WERI-Rb-1 (cell line): ENCODE measurements around the gene TMEM163.

Experiments used
- DNase-seq: peaks from one replicate; pipeline ENCODE4 v3.0.0-alpha.2; 2020
- H3K27ac ChIP-seq: fragments of 250-450 bp; sonication (Bioruptor Pico); 2 replicates; pipeline ENCODE4 v1.5.1; 2020; ENCODE audit warnings: mild to moderate bottlenecking, moderate library complexity
- H3K27me3 ChIP-seq: fragments of 250-450 bp; sonication (Bioruptor Pico); 2 replicates; pipeline ENCODE4 v1.5.1; 2021; ENCODE audit warnings: mild to moderate bottlenecking, low read depth, moderate library complexity; ENCODE audit not compliant: insufficient read depth, severe bottlenecking
- H3K36me3 ChIP-seq: fragments of 250-450 bp; sonication (Bioruptor Pico); 2 replicates; pipeline ENCODE4 v1.5.1; 2020; ENCODE audit warnings: mild to moderate bottlenecking, moderate library complexity
- H3K4me3 ChIP-seq: 2 replicates; pipeline ENCODE4 v1.5.1; 2011; ENCODE audit warnings: low read depth, mild to moderate bottlenecking, control low read depth, low read length
- H3K9me3 ChIP-seq: fragments of 250-450 bp; sonication (Bioruptor Pico); 2 replicates; pipeline ENCODE4 v1.5.1; 2021; ENCODE audit warnings: mild to moderate bottlenecking, moderate library complexity; ENCODE audit not compliant: severe bottlenecking
- TF ChIP-seq, protein P1 (sequence below): IDR thresholded peaks from 2 replicates; pipeline ENCODE4 v1.5.1; 2011; ENCODE audit warnings: low read depth, mild to moderate bottlenecking, control low read depth, inconsistent platforms, low read length

Gene TMEM163

DNA sequence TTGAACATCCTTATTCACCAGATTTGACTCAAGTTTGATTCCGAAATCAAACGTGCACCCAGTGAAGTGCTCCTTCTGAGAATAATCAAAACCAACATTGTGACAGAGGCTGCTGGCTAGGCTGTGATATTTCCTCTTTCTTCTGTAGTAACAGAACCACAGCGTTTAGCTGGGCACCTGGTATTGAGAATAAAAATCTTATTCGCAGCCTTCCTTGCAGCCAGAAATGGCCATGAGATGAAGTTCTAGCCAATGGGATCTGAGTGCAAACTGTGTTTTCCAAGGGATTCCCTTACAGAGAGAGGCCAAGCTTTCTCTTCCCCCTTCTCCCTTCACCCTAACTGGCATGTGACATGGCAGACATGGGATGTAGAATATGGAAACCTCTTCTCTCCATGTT lies 51.7 kb downstream of the TMEM163 start:
- H3K9me3 ChIP-seq: no peaks in the 10 kb centered on the region
- H3K36me3 ChIP-seq: no peaks in the 10 kb centered on the region
- no peak for DNase-seq
- H3K4me3 ChIP-seq: no peak overlapping the region
- TF ChIP-seq, protein P1, sequence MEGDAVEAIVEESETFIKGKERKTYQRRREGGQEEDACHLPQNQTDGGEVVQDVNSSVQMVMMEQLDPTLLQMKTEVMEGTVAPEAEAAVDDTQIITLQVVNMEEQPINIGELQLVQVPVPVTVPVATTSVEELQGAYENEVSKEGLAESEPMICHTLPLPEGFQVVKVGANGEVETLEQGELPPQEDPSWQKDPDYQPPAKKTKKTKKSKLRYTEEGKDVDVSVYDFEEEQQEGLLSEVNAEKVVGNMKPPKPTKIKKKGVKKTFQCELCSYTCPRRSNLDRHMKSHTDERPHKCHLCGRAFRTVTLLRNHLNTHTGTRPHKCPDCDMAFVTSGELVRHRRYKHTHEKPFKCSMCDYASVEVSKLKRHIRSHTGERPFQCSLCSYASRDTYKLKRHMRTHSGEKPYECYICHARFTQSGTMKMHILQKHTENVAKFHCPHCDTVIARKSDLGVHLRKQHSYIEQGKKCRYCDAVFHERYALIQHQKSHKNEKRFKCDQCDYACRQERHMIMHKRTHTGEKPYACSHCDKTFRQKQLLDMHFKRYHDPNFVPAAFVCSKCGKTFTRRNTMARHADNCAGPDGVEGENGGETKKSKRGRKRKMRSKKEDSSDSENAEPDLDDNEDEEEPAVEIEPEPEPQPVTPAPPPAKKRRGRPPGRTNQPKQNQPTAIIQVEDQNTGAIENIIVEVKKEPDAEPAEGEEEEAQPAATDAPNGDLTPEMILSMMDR: no peak
- peaks cover 23% of the 10 kb centered on the region for H3K27me3 ChIP-seq
- H3K27ac ChIP-seq: no peak overlapping the region

- H3K27ac ChIP-seq: no peak overlapping the region
- TF ChIP-seq, protein P1: no peak
- no peak for DNase-seq
- no peak overlapping the region for H3K4me3 ChIP-seq
- no peaks in the 10 kb centered on the region for H3K9me3 ChIP-seq
- H3K36me3 ChIP-seq: no peaks in the 10 kb centered on the region
- H3K27me3 ChIP-seq: peaks cover 24% of the 10 kb centered on the region
These were observed 52.9 kb downstream of the TMEM163 start for GRCh38 chr2:134665727-134666506.

- H3K36me3 ChIP-seq: no peaks in the 10 kb centered on the region
- DNase-seq: peak; percentile 80
- H3K4me3 ChIP-seq: no peak overlapping the region
- H3K9me3 ChIP-seq: no peaks in the 10 kb centered on the region
- no peak overlapping the region for H3K27ac ChIP-seq
- TF ChIP-seq, protein P1: no peak
- H3K27me3 ChIP-seq: peaks cover 24% of the 10 kb centered on the region
These were observed 55.0 kb downstream of the TMEM163 start for GRCh38 chr2:134663451-134664450.

DNA sequence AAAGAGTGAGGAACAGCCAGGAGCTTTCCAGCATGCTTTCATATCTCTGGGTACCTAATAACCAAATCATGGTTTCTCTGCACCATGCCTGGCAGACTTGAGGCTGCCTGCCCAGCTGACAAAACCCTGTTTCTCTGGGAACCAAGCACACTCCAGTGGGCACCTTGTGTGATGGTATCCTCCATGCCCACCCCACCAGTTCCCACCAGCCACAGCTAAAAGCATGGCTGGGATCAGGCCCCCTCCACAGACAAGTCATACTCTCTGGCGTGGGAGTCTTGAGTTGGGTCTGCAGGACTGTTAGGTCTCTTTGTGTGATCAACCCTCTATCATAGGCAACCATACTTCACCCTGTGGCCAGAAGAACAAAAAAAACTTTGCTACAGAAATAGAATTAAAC lies 56.0 kb downstream of the TMEM163 start:
- H3K27ac ChIP-seq: no peak overlapping the region
- TF ChIP-seq, protein P1: no peak
- DNase-seq: no peak
- H3K27me3 ChIP-seq: peaks cover 24% of the 10 kb centered on the region
- no peak overlapping the region for H3K4me3 ChIP-seq
- H3K9me3 ChIP-seq: no peaks in the 10 kb centered on the region
- no peaks in the 10 kb centered on the region for H3K36me3 ChIP-seq

DNA sequence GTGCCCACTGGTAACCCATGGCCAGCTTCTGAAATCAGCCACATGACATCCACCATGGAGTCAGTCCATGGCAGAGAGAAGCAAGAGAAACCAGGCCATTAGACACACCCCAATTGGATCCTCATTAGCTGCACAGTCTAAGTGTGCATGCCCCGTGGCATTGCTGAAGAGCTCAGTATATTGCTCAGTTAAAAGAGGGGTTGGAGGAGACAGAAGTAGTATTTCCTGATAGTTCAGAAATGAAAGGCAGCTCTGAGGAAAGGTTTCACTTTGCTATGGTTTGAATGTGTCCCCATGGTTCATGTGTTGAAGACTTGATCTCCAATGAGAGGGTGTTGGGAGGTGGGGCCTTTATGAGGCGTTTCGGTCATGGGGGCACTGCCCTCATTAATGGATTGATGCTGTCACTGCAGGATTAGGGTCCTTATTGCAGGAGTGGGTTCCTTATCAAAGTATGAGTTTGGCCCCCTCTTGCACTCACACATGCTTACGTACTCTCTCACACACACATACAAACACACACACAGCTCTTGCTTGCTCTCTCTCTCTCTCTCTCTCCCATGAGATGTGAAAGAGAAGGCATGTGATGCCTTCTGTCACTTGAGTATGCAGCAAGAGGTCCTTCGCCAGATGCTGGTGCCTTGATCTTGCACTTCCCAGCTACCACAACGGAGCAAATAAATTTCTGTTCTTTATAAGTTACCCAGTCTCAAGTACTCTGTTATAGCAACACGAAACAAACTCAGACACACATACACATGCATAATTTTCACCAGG lies 58.0 kb downstream of the TMEM163 start:
- H3K4me3 ChIP-seq: no peak overlapping the region
- TF ChIP-seq, protein P1: no peak
- DNase-seq: no peak
- peaks cover 19% of the 10 kb centered on the region for H3K27me3 ChIP-seq
- H3K27ac ChIP-seq: no peak overlapping the region
- H3K9me3 ChIP-seq: no peaks in the 10 kb centered on the region
- no peaks in the 10 kb centered on the region for H3K36me3 ChIP-seq
